Ishikawa (cell line): ENCODE data around the gene PBX3.

Experiments
- CREB1 ChIP-seq: IDR thresholded peaks from 2 replicates; pipeline ENCODE4 v1.6.1; 2012; ENCODE audit warnings: low read depth
- EGR1 ChIP-seq: IDR thresholded peaks from 2 replicates; pipeline ENCODE4 v1.6.1; 2012
- EP300 ChIP-seq: IDR thresholded peaks from 2 replicates; pipeline ENCODE4 v1.6.1; 2012; ENCODE audit warnings: borderline replicate concordance
- RAD21 ChIP-seq: IDR thresholded peaks from 2 replicates; pipeline ENCODE4 v1.6.1; 2012; ENCODE audit warnings: low read depth
- REST ChIP-seq: IDR thresholded peaks from 2 replicates; pipeline ENCODE4 v1.6.1; 2012; ENCODE audit warnings: low read depth, mild to moderate bottlenecking
- TAF1 ChIP-seq: IDR thresholded peaks from 2 replicates; pipeline ENCODE4 v1.6.1; 2012; ENCODE audit warnings: low read depth, mild to moderate bottlenecking
- TEAD4 ChIP-seq: IDR thresholded peaks from 2 replicates; pipeline ENCODE4 v1.6.1; 2012
- YY1 ChIP-seq: IDR thresholded peaks from 2 replicates; pipeline ENCODE4 v1.6.1; 2012; ENCODE audit warnings: low read depth
- ZBTB7A ChIP-seq: IDR thresholded peaks from 2 replicates; pipeline ENCODE4 v1.6.1; 2012; ENCODE audit warnings: low read depth

- no peak for TF ChIP-seq TAF1
- no peak for TF ChIP-seq ZBTB7A
- no peak for TF ChIP-seq REST
- no peak for TF ChIP-seq CREB1
- no peak for TF ChIP-seq RAD21
- no peak for TF ChIP-seq YY1
- no peak for TF ChIP-seq TEAD4
- no peak for TF ChIP-seq EGR1
- no peak for TF ChIP-seq EP300
Observed at GRCh38 chr9:125829743-125830142, 82.6 kb downstream of the PBX3 start.
